H1 (cell line): ENCODE measurements around the gene GAS7. TPM values are rescaled to one million over a fixed set of nuclear protein-coding genes. Genes with fewer than 3 reads are reported as not detected.

Source experiments
- CTCF ChIA-PET: fragments of 300-600 bp; sonication (Branson Sonifier 250); formaldehyde crosslinking; loops from one replicate; lab custom pipeline; 2021; ENCODE audit not compliant: partially characterized antibody; lab: Charles Lee
- POLR2A ChIA-PET: fragments of 300-600 bp; sonication (Branson Sonifier 250); formaldehyde crosslinking; loops from one replicate; lab custom pipeline; 2021; ENCODE audit warnings: inconsistent platforms; ENCODE audit not compliant: partially characterized antibody; lab: Charles Lee
- DNase-seq, 2 experiments: peaks; one replicate each; pipeline versions ENCODE4 v3.0.0 to v3.0.0-alpha.2; 2010 to 2022; ENCODE audit warnings: low spot score in 2 of 2, low read depth in 1 of 2, mixed read lengths in 1 of 2
- FAIRE-seq: peaks from 2 replicates; lab custom pipeline; 2011; peaks lifted over from hg19 to GRCh38; lab: Jason Lieb, UNC
- H2AFZ ChIP-seq: 2 replicates; pipeline ENCODE4 v1.8.1; 2012; ENCODE audit warnings: low read length, inconsistent platforms
- H2AK5ac ChIP-seq: 2 replicates; pipeline ENCODE4 v1.6.1; 2013; ENCODE audit warnings: low read depth, low read length
- H2BK120ac ChIP-seq: replicated peaks from 2 replicates; pipeline ENCODE3; 2013; ENCODE audit warnings: low read depth, low read length, inconsistent platforms
- H2BK12ac ChIP-seq: 2 replicates; pipeline ENCODE4 v1.6.1; 2013; ENCODE audit warnings: low read depth, low read length
- H2BK15ac ChIP-seq: 2 replicates; pipeline ENCODE4 v1.6.1; 2013; ENCODE audit warnings: low read length
- H2BK20ac ChIP-seq: 2 replicates; pipeline ENCODE4 v1.6.1; 2013; ENCODE audit warnings: low read length
- H2BK5ac ChIP-seq: 2 replicates; pipeline ENCODE4 v1.6.1; 2013; ENCODE audit warnings: low read depth, low read length
- H3K14ac ChIP-seq: 2 replicates; pipeline ENCODE4 v1.6.1; 2013; ENCODE audit warnings: inconsistent platforms; ENCODE audit not compliant: insufficient read length
- H3K18ac ChIP-seq: 2 replicates; pipeline ENCODE4 v1.6.1; 2013; ENCODE audit warnings: low read length; ENCODE audit errors: extremely low read depth
- H3K23ac ChIP-seq: 2 replicates; pipeline ENCODE4 v1.6.1; 2013; ENCODE audit warnings: inconsistent platforms; ENCODE audit not compliant: insufficient read length
- H3K23me2 ChIP-seq: 2 replicates; pipeline ENCODE4 v1.6.1; 2013; ENCODE audit warnings: low read depth, low read length
- H3K27ac ChIP-seq: 2 replicates; pipeline ENCODE4 v1.6.1; 2011; ENCODE audit warnings: low read depth, low read length, inconsistent platforms
- H3K27me3 ChIP-seq, 4 experiments: replicated peaks in 1 of 4; 1 replicate in 1 of 4; 2 replicates in 3 of 4; pipeline versions ENCODE4 v1.6.1 to v1.8.1; 2011 to 2013; ENCODE audit warnings: low read length in 3 of 4, mild to moderate bottlenecking in 3 of 4, inconsistent platforms in 2 of 4, mixed read lengths in 2 of 4, moderate library complexity in 1 of 4; ENCODE audit not compliant: control insufficient read depth in 3 of 4, insufficient read depth in 3 of 4; ENCODE audit errors: extremely low read depth in 1 of 4
- H3K36me3 ChIP-seq, 4 experiments: 2 replicates each; pipeline versions ENCODE4 v1.6.1 to v1.8.1; 2011 to 2013; ENCODE audit warnings: mild to moderate bottlenecking in 4 of 4, low read length in 3 of 4, moderate library complexity in 2 of 4, control low read depth in 1 of 4, inconsistent platforms in 1 of 4; ENCODE audit not compliant: insufficient read depth in 4 of 4, control insufficient read depth in 2 of 4
- H3K4ac ChIP-seq: replicated peaks from 2 replicates; pipeline ENCODE3; 2013; ENCODE audit warnings: low read length, low read depth, mixed read lengths, inconsistent platforms; ENCODE audit not compliant: insufficient read length
- H3K4me1 ChIP-seq, 4 experiments: replicated peaks in 1 of 4; 1 replicate in 1 of 4; 2 replicates in 3 of 4; pipeline versions ENCODE4 v1.6.1 to v1.8.1; 2011 to 2013; ENCODE audit warnings: low read length in 3 of 4, inconsistent platforms in 2 of 4, mixed read lengths in 1 of 4; ENCODE audit not compliant: insufficient read depth in 4 of 4, control insufficient read depth in 3 of 4
- H3K4me2 ChIP-seq, 2 experiments: 2 replicates each; pipeline versions ENCODE4 v1.6.1 to v1.8.1; 2011 to 2013; ENCODE audit warnings: low read depth in 2 of 2, low read length in 2 of 2, control low read depth in 1 of 2, inconsistent platforms in 1 of 2, mild to moderate bottlenecking in 1 of 2; ENCODE audit not compliant: insufficient read depth in 1 of 2
- H3K4me3 ChIP-seq, 4 experiments: fragments of 200-600, 300-600 bp in 1 of 4; sonication (generic), shearing (Covaris generic), sonication (Bioruptor Twin) in 1 of 4; 2 replicates each; pipeline versions ENCODE4 v1.5.1 to v1.8.1; 2011 to 2016; ENCODE audit warnings: low read length in 4 of 4, low read depth in 3 of 4, control low read depth in 2 of 4, inconsistent platforms in 2 of 4, mild to moderate bottlenecking in 2 of 4, mixed read lengths in 1 of 4, moderate library complexity in 1 of 4; ENCODE audit not compliant: insufficient read depth in 2 of 4; ENCODE audit errors: extremely low read depth in 1 of 4
- H3K56ac ChIP-seq: replicated peaks from 2 replicates; pipeline ENCODE3; 2013; ENCODE audit warnings: low read depth, mild to moderate bottlenecking, mixed read lengths, low read length, inconsistent platforms; ENCODE audit not compliant: insufficient read length
- H3K79me1 ChIP-seq: 2 replicates; pipeline ENCODE4 v1.6.1; 2013; ENCODE audit warnings: low read depth, low read length, control low read depth
- H3K79me2 ChIP-seq, 2 experiments: 2 replicates each; pipeline versions ENCODE4 v1.6.1 to v1.8.1; 2012 to 2013; ENCODE audit warnings: low read length in 2 of 2, mild to moderate bottlenecking in 2 of 2, inconsistent platforms in 1 of 2; ENCODE audit not compliant: insufficient read depth in 2 of 2, control insufficient read depth in 1 of 2
- H3K9ac ChIP-seq, 4 experiments: replicated peaks in 1 of 4; 1 replicate in 1 of 4; 2 replicates in 3 of 4; pipeline versions ENCODE4 v1.6.1 to v1.8.1; 2011 to 2013; ENCODE audit warnings: low read depth in 3 of 4, low read length in 3 of 4, control low read depth in 2 of 4, mild to moderate bottlenecking in 2 of 4, moderate library complexity in 2 of 4, inconsistent platforms in 1 of 4; ENCODE audit errors: extremely low read depth in 1 of 4
- H3K9me3 ChIP-seq, 2 experiments: 2 replicates each; pipeline versions ENCODE4 v1.6.1 to v1.8.1; 2012 to 2013; ENCODE audit warnings: mild to moderate bottlenecking in 2 of 2, moderate library complexity in 2 of 2, control low read depth in 1 of 2, inconsistent platforms in 1 of 2, low read depth in 1 of 2, low read length in 1 of 2, mixed read lengths in 1 of 2; ENCODE audit not compliant: insufficient read depth in 2 of 2
- H4K20me1 ChIP-seq, 2 experiments: replicated peaks in 1 of 2; 2 replicates each; pipeline versions ENCODE3 to v1.8.1; 2011 to 2013; ENCODE audit warnings: inconsistent platforms in 2 of 2, low read length in 2 of 2, mild to moderate bottlenecking in 1 of 2; ENCODE audit not compliant: insufficient read depth in 2 of 2, control insufficient read depth in 1 of 2
- H4K5ac ChIP-seq: 2 replicates; pipeline ENCODE4 v1.6.1; 2013; ENCODE audit warnings: low read length, low read depth, mixed read lengths, inconsistent platforms; ENCODE audit not compliant: insufficient read length
- H4K8ac ChIP-seq: 2 replicates; pipeline ENCODE4 v1.8.0; 2013; ENCODE audit warnings: mild to moderate bottlenecking, moderate library complexity, low read length, inconsistent platforms; ENCODE audit not compliant: insufficient read depth; ENCODE audit errors: extremely low read depth
- H4K91ac ChIP-seq: replicated peaks from 2 replicates; pipeline ENCODE3; 2013; ENCODE audit warnings: low read length, mixed read lengths, inconsistent platforms; ENCODE audit not compliant: insufficient read length
- CTCF ChIP-seq, 3 experiments: IDR thresholded peaks; 1 replicate in 2 of 3; 2 replicates in 1 of 3; pipeline versions ENCODE4 v1.5.1 to v1.6.1; 2011; ENCODE audit warnings: low read length in 3 of 3, mild to moderate bottlenecking in 3 of 3, inconsistent platforms in 2 of 3, low read depth in 1 of 3, moderate library complexity in 1 of 3; ENCODE audit not compliant: insufficient read depth in 1 of 3; ENCODE audit errors: control extremely low read depth in 1 of 3
- RAD21 ChIP-seq, 2 experiments: IDR thresholded peaks in 1 of 2; conservative IDR thresholded peaks in 1 of 2; 2 replicates each; pipeline ENCODE4 v1.6.1; 2011; ENCODE audit warnings: low read depth in 2 of 2, low read length in 2 of 2, improper control_type of control experiment in 1 of 2, inconsistent platforms in 1 of 2, mild to moderate bottlenecking in 1 of 2, moderate library complexity in 1 of 2
- SIX5 ChIP-seq: IDR thresholded peaks from 2 replicates; pipeline ENCODE4 v1.6.1; 2011; ENCODE audit warnings: mild to moderate bottlenecking, low read depth, low read length
- WGBS, 2 experiments: shearing (Covaris generic) in 1 of 2; methylation state at CpG; one replicate each; pipeline versions ENCODE4 v1.1.6 to v1.1.7; 2013 to 2015; ENCODE audit warnings: low lambda C conversion rate in 2 of 2, mixed read lengths in 2 of 2, inconsistent platforms in 1 of 2, low coverage in 1 of 2, missing lambda C conversion rate in 1 of 2; ENCODE audit not compliant: insufficient replicate concordance in 2 of 2, insufficient coverage in 1 of 2, insufficient read length in 1 of 2; ENCODE audit errors: extremely low coverage in 1 of 2, missing lambda C conversion rate in 1 of 2; 5-methylcytosine and 5-hydroxymethylcytosine counted together
- polyA plus RNA-seq, 7 experiments: library from polyadenylated mRNA; depleted of rRNA in 3 of 7; stranded (reverse) in 5 of 7; unstranded in 2 of 7; fragments of >200 nt in 5 of 7; fragments of 200-250 nt in 2 of 7; gene quantifications; 1 replicate in 5 of 7; 2 replicates in 1 of 7; 4 replicates in 1 of 7; pipeline versions ENCODE4 v1.2.1 to v1.2.3, GENCODE V29; 2011 to 2013; ENCODE audit warnings: missing spikeins in 2 of 7, mixed read lengths in 2 of 7
- total RNA-seq: library from RNA; stranded (reverse); fragmentation: NEBNext Ultra II Directional; extraction: Animal tissue kit (Norgen Biotek cat#: 25700); gene quantifications from 2 replicates; pipeline ENCODE4 v1.2.1, GENCODE V29; 2021

Gene GAS7
- total and polyA plus RNA-seq, 2 of the 8 experiments (the other 6 are each of a cell fraction or from before 2014, with no cell fraction given), result 5.0 to 14.5 TPM

GRCh38 chr17:9890124-9890523 is 308.3 kb downstream of the GAS7 start:
- Histone ChIP-seq H3K79me2 (no peaks in the 10 kb centered on the region), H3K23me2 (no peaks in the 10 kb centered on the region), H4K91ac (no peak overlapping the region), H4K5ac (no peak overlapping the region), H3K23ac (no peak overlapping the region), H3K56ac (no peak overlapping the region), H2AFZ (peak overlapping the region; percentile 88; the same call in 1 of the 2 replicates), H4K20me1 (no peaks in the 10 kb centered on the region), H2BK15ac (no peak overlapping the region), H3K4me1 (0 out of 7 replicates have a peak, but pooled peaks cover 0 to 3% (median 0%) of the 10 kb centered on the region in 4 experiments), H2AK5ac (no peak overlapping the region), H4K8ac (no peak overlapping the region), H3K4me2 (peak overlapping the region in 1 of 2 experiments; percentile 5; a peak in 2 of 4 replicates), H3K36me3 (no peaks in the 10 kb centered on the region), H3K14ac (no peak overlapping the region), H3K27ac (no peak overlapping the region), H2BK20ac (no peak overlapping the region), H3K27me3 (no peaks in the 10 kb centered on the region), H2BK120ac (no peak overlapping the region), H3K79me1 (no peaks in the 10 kb centered on the region), H3K9ac (no peak overlapping the region), H2BK12ac (no peak overlapping the region), H3K4me3 (no peak overlapping the region), H3K18ac (no peak overlapping the region), H3K9me3 (no peaks in the 10 kb centered on the region), H3K4ac (no peak overlapping the region), H2BK5ac (no peak overlapping the region)
- FAIRE-seq, result peak; percentile 95
- TF ChIP-seq SIX5 (no peak), RAD21 (IDR thresholded peaks at IDR 0.05 in 1 of 2, conservative IDR thresholded peaks at IDR 0.05 in 1 of 2; ENCODE audit: low read depth in 2 of 2, low read length in 2 of 2) (peak; percentile 74 to 79), CTCF (IDR thresholded peaks at IDR 0.05; ENCODE audit: control extremely low read depth in 1 of 3, insufficient read depth in 1 of 3, low read depth in 1 of 3, low read length in 3 of 3) (peak; percentile 86 to 98 (median 97))
- DNase-seq, result peak; percentile 50 to 89
- ChIA-PET CTCF (interaction anchor here (0.6 to 9.7 kb wide), 32 partner anchors 9 to 1099 kb away, joined by 3 to 101 read pairs (median 4); partner anchors contain the start of genes GSG1L2 and RCVRN), POLR2A (no interaction called here)
- 33% methylated on average over 2 of the region's 2 CpGs; no CpG with 5 or more reads in 1 of the 2 experiments for WGBS, 2 experiments
